ENCODE results near the gene PRDM16. TPM values are rescaled to one million over a fixed set of nuclear protein-coding genes. Genes with fewer than 3 reads are reported as not detected.
A peak's percentile ranks its signal among the peaks of the same experiment; 100 is the strongest.

The PRDM16 gene
- total and polyA plus RNA-seq, 2 of the 13 experiments (the other 11 are each of a cell fraction or from before 2014, with no cell fraction given), result 0.15 to 0.81 TPM

GRCh38 chr1:3331564-3331963, 262.6 kb downstream of the PRDM16 start:
- intact Hi-C loops (cut with micrococcal nuclease; ENCODE audit: unreplicated experiment) (no loop called here), in situ Hi-C loops (cut with HindIII; ENCODE audit: extremely low pct_ligation_motif_present, low pct_unique_long_range_greater_than_20kb) (no loop called here)
- H3K9ac ChIP-seq (ENCODE audit: insufficient read depth, low read depth, low read length), result 0 out of 2 replicates have a peak overlapping the region, but pooled peaks have one; percentile 13
- no peaks in the 10 kb centered on the region for H3K36me3 ChIP-seq (replicated peaks in 1 of 2; ENCODE audit: control insufficient read depth in 1 of 2, insufficient read depth in 2 of 2, low read length in 2 of 2)
- TF ChIP-seq ZNF883 (CRISPR knock-in tag; IDR thresholded peaks at IDR 0.05; ENCODE audit: not compliant biosample characterization), result no peak
- TF ChIP-seq ARNT (IDR thresholded peaks at IDR 0.05), result no peak
- no peak for TF ChIP-seq ZNF253 (CRISPR knock-in tag; IDR thresholded peaks at IDR 0.05; ENCODE audit: borderline replicate concordance)
- no peak for TF ChIP-seq ZNF839 (CRISPR knock-in tag; IDR thresholded peaks at IDR 0.05; ENCODE audit: borderline replicate concordance)
- no peak for TF ChIP-seq GPN1 (CRISPR knock-in tag; IDR thresholded peaks at IDR 0.05; ENCODE audit: borderline replicate concordance)
- no peak for TF ChIP-seq ATF7 (IDR thresholded peaks at IDR 0.05)
- no peak for TF ChIP-seq ATF7 (CRISPR knock-in tag; IDR thresholded peaks at IDR 0.05)
- TF ChIP-seq ZBTB44 (CRISPR knock-in tag; IDR thresholded peaks at IDR 0.05), result no peak
- no peak for TF ChIP-seq ZSCAN5A (CRISPR knock-in tag; IDR thresholded peaks at IDR 0.05; ENCODE audit: borderline replicate concordance)
- TF ChIP-seq POLR2AphosphoS5 (IDR thresholded peaks at IDR 0.05; ENCODE audit: low read depth, low read length), result no peak
- TF ChIP-seq NCOA2 (CRISPR knock-in tag; IDR thresholded peaks at IDR 0.05), result no peak
- TF ChIP-seq LCORL (IDR thresholded peaks at IDR 0.05), result no peak
- TF ChIP-seq LCORL (CRISPR knock-in tag; IDR thresholded peaks at IDR 0.05), result no peak
- TF ChIP-seq THYN1 (CRISPR knock-in tag; IDR thresholded peaks at IDR 0.05; ENCODE audit: borderline replicate concordance, low read depth), result no peak
- no peak for TF ChIP-seq AKNA (CRISPR knock-in tag; IDR thresholded peaks at IDR 0.05; ENCODE audit: borderline replicate concordance)
- no peak for TF ChIP-seq ATF7-NPFF (CRISPR knock-in tag; IDR thresholded peaks at IDR 0.05; ENCODE audit: low read depth)
- no peak for ATAC-seq
- no peak for DNase-seq (ENCODE audit: low spot score)
- no peak overlapping the region for H2AFZ ChIP-seq (ENCODE audit: low read length)
- no TSS peak for BruUV-seq (replicated peaks)
- no peak overlapping the region for H3K4me2 ChIP-seq (ENCODE audit: low read depth, low read length)
- peaks cover 18% of the 10 kb centered on the region for H3K79me2 ChIP-seq (ENCODE audit: insufficient read depth, low read length)
- H3K27me3 ChIP-seq (ENCODE audit: control insufficient read depth in 1 of 2, insufficient read depth in 2 of 2, low read length in 2 of 2), result no peaks in the 10 kb centered on the region; a peak in 1 of 5 replicates
- peak overlapping the region; percentile 40 for H3K27ac ChIP-seq (ENCODE audit: extremely low read length, insufficient read depth, low read length)
- no peak for FAIRE-seq
- H3K9me3 ChIP-seq (ENCODE audit: low read length), result no peaks in the 10 kb centered on the region
- WGBS (ENCODE audit: low lambda C conversion rate), result 82% methylated on average over 6 of the region's 14 CpGs
- no peaks in the 10 kb centered on the region for H4K20me1 ChIP-seq (ENCODE audit: insufficient read depth, low read length)
- CTCF ChIA-PET (ENCODE audit: low intra/inter-chr PET ratio, low total read pairs), result no interaction called here
- H3K4me3 ChIP-seq (replicated peaks in 1 of 3; ENCODE audit: insufficient read depth in 1 of 3, low read depth in 2 of 3, low read length in 3 of 3), result no peak overlapping the region
- peaks cover 100% of the 10 kb centered on the region for H3K4me1 ChIP-seq (ENCODE audit: insufficient read depth, low read length)
- POLR2A ChIA-PET, result interaction anchor here (1.9 kb wide), 1 partner anchor 9 kb away, joined by 14 read pairs; no protein-coding TSS in a partner anchor
